ENCODE measurements around the gene CDHR3. TPM values are rescaled to one million over a fixed set of nuclear protein-coding genes. Genes with fewer than 3 reads are reported as not detected.

Gene CDHR3
- total RNA-seq, 1 experiment from 2014 or later = 0.58 TPM

- DNase-seq (ENCODE audit: low spot score) = peak; percentile 99
Observed at GRCh38 chr7:106064771-106065574, 101.9 kb downstream of the CDHR3 start.

GRCh38 chr7:106065575-106066500 lies 102.8 kb downstream of the CDHR3 start:
- DNase-seq (ENCODE audit: low spot score) = no peak

GRCh38 chr7:106067678-106068077 lies 104.6 kb downstream of the CDHR3 start:
- DNase-seq (ENCODE audit: low spot score) = no peak

GRCh38 chr7:106068538-106068961 lies 105.5 kb downstream of the CDHR3 start:
- DNase-seq (ENCODE audit: low spot score) = no peak

- DNase-seq (ENCODE audit: low spot score) = no peak
Observed at GRCh38 chr7:106068986-106069385, 105.9 kb downstream of the CDHR3 start.

GRCh38 chr7:106069471-106070200 lies 106.6 kb downstream of the CDHR3 start:
- no peak for DNase-seq (ENCODE audit: low spot score)

- no peak for DNase-seq (ENCODE audit: low spot score)
Observed at GRCh38 chr7:106070201-106070551, 107.1 kb downstream of the CDHR3 start.

GRCh38 chr7:106070567-106071254 lies 107.6 kb downstream of the CDHR3 start:
- no peak for DNase-seq (ENCODE audit: low spot score)

GRCh38 chr7:106071356-106071998 lies 108.4 kb downstream of the CDHR3 start:
- no peak for DNase-seq (ENCODE audit: low spot score)

- no peak for DNase-seq (ENCODE audit: low spot score)
Observed at GRCh38 chr7:106071999-106072714, 109.1 kb downstream of the CDHR3 start.

- no peak for DNase-seq (ENCODE audit: low spot score)
Observed at GRCh38 chr7:106072715-106073091, 109.6 kb downstream of the CDHR3 start.

- DNase-seq (ENCODE audit: low spot score) = no peak
Observed at GRCh38 chr7:106073701-106074100, 110.6 kb downstream of the CDHR3 start.

GRCh38 chr7:106074257-106074656 lies 111.2 kb downstream of the CDHR3 start:
- no peak for DNase-seq (ENCODE audit: low spot score)

- no peak for DNase-seq (ENCODE audit: low spot score)
Observed at GRCh38 chr7:106075937-106076336, 112.9 kb downstream of the CDHR3 start.

GRCh38 chr7:106076537-106076936 lies 113.5 kb downstream of the CDHR3 start:
- no peak for DNase-seq (ENCODE audit: low spot score)

GRCh38 chr7:106080300-106080987 lies 117.4 kb downstream of the CDHR3 start:
- no peak for DNase-seq (ENCODE audit: low spot score)

GRCh38 chr7:106082087-106082854 lies 119.2 kb downstream of the CDHR3 start:
- DNase-seq (ENCODE audit: low spot score) = no peak

Measured in H4 (cell line).